ENCODE data around the gene KCTD17.

The KCTD17 gene

DNA sequence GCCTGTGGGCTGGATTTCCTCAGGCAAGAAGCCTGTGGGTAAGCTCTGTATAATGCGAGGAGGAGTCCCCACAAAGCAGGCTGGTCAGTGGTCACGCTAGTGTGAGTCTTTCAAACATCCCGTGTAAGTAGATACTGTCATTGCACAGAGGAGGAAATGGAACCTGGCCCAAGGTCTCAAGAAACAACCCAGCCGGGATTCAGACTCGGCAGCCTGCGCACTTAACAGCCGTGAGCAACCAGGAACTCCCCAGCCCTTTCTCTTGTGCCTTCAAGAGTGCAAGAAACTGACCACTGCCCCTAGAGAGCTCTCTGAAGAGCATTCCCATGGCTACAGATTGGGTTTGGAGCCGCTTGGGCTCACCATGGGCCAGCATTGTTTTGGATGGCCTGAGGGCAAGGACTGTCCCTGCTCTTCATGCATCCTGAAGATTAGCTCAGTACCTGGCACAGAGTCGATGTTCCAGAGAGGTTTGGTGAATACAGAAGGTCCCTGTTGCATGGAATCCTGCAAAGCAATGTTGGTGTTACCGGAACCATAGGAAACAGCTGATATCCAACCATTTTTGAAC is 26.0 kb upstream of the KCTD17 start:
- H3K36me3 Mint-ChIP-seq (ENCODE audit: low read depth), result peaks cover 64% of the 10 kb centered on the region
- H3K27me3 Mint-ChIP-seq, result no peaks in the 10 kb centered on the region
- no peaks in the 10 kb centered on the region for H3K9me3 Mint-ChIP-seq
- intact Hi-C loops (cut with micrococcal nuclease), result no loop called here
- H3K27ac Mint-ChIP-seq, result no peak overlapping the region
- H3K4me3 Mint-ChIP-seq, result no peak overlapping the region
- H3K4me1 Mint-ChIP-seq (ENCODE audit: low read depth), result peaks cover 26% of the 10 kb centered on the region

GRCh38 chr22:37026325-37026724 is 25.2 kb upstream of the KCTD17 start:
- Mint-ChIP-seq H3K27ac (no peak overlapping the region), H3K9me3 (no peaks in the 10 kb centered on the region), H3K4me1 (ENCODE audit: low read depth) (peaks cover 22% of the 10 kb centered on the region), H3K4me3 (no peak overlapping the region), H3K36me3 (ENCODE audit: low read depth) (peaks cover 67% of the 10 kb centered on the region), H3K27me3 (no peaks in the 10 kb centered on the region)
- intact Hi-C loops (cut with micrococcal nuclease), result no loop called here

- no peak overlapping the region for H3K27ac Mint-ChIP-seq
- no peaks in the 10 kb centered on the region for H3K9me3 Mint-ChIP-seq
- intact Hi-C loops (cut with micrococcal nuclease), result no loop called here
- no peaks in the 10 kb centered on the region for H3K27me3 Mint-ChIP-seq
- H3K36me3 Mint-ChIP-seq (ENCODE audit: low read depth), result peaks cover 67% of the 10 kb centered on the region
- H3K4me3 Mint-ChIP-seq, result no peak overlapping the region
- peaks cover 22% of the 10 kb centered on the region for H3K4me1 Mint-ChIP-seq (ENCODE audit: low read depth)
Measured at GRCh38 chr22:37027556-37027955, 24.0 kb upstream of the KCTD17 start.

- Mint-ChIP-seq H3K27me3 (no peaks in the 10 kb centered on the region), H3K9me3 (no peaks in the 10 kb centered on the region), H3K36me3 (ENCODE audit: low read depth) (peaks cover 62% of the 10 kb centered on the region), H3K4me1 (ENCODE audit: low read depth) (peaks cover 36% of the 10 kb centered on the region), H3K4me3 (no peak overlapping the region), H3K27ac (no peak overlapping the region)
- intact Hi-C loops (cut with micrococcal nuclease), result no loop called here
Measured at GRCh38 chr22:37028692-37029674, 22.6 kb upstream of the KCTD17 start.

DNA sequence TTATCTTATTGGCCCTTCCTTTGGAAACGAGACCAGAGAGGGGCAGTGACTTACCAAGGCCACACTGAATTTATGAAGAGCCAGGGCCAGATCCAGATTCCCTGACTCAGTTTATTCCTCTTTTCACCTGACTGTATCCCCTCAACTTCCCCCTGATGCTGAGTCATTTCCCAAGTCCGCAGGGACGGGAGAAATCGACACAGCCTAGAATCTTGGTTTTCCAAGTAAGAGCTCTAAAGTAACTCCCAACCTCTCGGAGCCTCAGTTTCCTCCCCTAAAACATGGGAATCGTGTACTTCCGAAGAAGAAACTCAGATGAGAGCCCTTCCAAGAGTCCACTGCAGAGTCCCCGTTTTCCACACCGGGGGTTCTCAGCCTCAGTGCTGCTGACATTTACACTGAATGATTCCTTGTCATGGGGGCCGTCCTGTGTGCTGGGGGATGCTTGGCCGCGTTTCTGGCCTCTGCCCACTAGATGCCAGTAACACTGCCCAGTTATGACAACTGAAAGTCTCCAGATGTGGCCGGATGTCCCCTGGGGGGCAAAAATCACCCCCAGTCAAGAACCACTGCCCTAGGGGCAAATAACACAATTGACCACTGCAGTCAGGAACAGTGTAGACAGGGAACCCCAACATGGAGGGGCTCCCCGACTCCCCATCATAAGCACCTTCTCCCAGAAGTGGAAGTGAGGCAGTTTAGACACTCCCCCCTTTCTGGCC is 20.8 kb upstream of the KCTD17 start:
- Mint-ChIP-seq H3K9me3 (no peaks in the 10 kb centered on the region), H3K4me3 (no peak overlapping the region), H3K27me3 (peaks cover 4% of the 10 kb centered on the region), H3K36me3 (ENCODE audit: low read depth) (peaks cover 44% of the 10 kb centered on the region), H3K27ac (no peak overlapping the region), H3K4me1 (ENCODE audit: low read depth) (peaks cover 30% of the 10 kb centered on the region)
- intact Hi-C loops (cut with micrococcal nuclease), result no loop called here

GRCh38 chr22:37032134-37032534 is 19.4 kb upstream of the KCTD17 start:
- intact Hi-C loops (cut with micrococcal nuclease), result no loop called here
- Mint-ChIP-seq H3K4me3 (no peak overlapping the region), H3K27ac (no peak overlapping the region), H3K36me3 (ENCODE audit: low read depth) (peaks cover 30% of the 10 kb centered on the region), H3K9me3 (no peaks in the 10 kb centered on the region), H3K4me1 (ENCODE audit: low read depth) (peaks cover 30% of the 10 kb centered on the region), H3K27me3 (peaks cover 6% of the 10 kb centered on the region)

- Mint-ChIP-seq H3K27me3 (peaks cover 11% of the 10 kb centered on the region), H3K4me1 (ENCODE audit: low read depth) (peaks cover 30% of the 10 kb centered on the region), H3K4me3 (no peak overlapping the region), H3K9me3 (no peaks in the 10 kb centered on the region), H3K27ac (no peak overlapping the region), H3K36me3 (ENCODE audit: low read depth) (peaks cover 23% of the 10 kb centered on the region)
- intact Hi-C loops (cut with micrococcal nuclease), result no loop called here
Measured at GRCh38 chr22:37032535-37033460, 18.7 kb upstream of the KCTD17 start.

- intact Hi-C loops (cut with micrococcal nuclease), result no loop called here
- Mint-ChIP-seq H3K4me1 (ENCODE audit: low read depth) (peaks cover 30% of the 10 kb centered on the region), H3K27me3 (peaks cover 11% of the 10 kb centered on the region), H3K36me3 (ENCODE audit: low read depth) (peaks cover 21% of the 10 kb centered on the region), H3K9me3 (no peaks in the 10 kb centered on the region), H3K4me3 (no peak overlapping the region), H3K27ac (no peak overlapping the region)
Measured at GRCh38 chr22:37033605-37034430, 17.7 kb upstream of the KCTD17 start.

GRCh38 chr22:37036655-37037377 is 14.7 kb upstream of the KCTD17 start:
- H3K27ac Mint-ChIP-seq, result no peak overlapping the region
- no peaks in the 10 kb centered on the region for H3K9me3 Mint-ChIP-seq
- H3K4me3 Mint-ChIP-seq, result no peak overlapping the region
- intact Hi-C loops (cut with micrococcal nuclease), result no loop called here
- H3K36me3 Mint-ChIP-seq (ENCODE audit: low read depth), result no peaks in the 10 kb centered on the region
- H3K4me1 Mint-ChIP-seq (ENCODE audit: low read depth), result peaks cover 27% of the 10 kb centered on the region
- H3K27me3 Mint-ChIP-seq, result peaks cover 13% of the 10 kb centered on the region

DNA sequence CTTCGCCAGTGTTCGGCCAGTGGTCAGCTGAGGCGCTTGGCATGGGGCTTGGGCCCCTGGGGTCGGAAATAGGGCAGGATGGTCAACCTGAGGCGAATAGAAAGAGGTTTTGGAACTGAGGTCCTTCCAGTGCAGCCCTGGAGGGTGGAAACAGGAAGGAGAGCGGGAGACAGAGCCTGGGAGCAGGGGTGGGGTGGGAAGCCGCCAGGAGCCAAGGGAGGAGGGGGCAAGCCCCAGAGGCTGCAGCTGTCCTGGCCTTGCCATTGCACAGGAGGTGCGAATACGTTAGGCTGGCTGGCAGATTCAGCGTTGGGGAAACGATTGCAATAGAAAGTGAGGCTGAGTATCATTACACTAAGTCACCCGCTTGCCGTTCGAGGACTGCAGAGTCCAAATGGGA is 13.9 kb upstream of the KCTD17 start:
- intact Hi-C loops (cut with micrococcal nuclease), result no loop called here
- no peaks in the 10 kb centered on the region for H3K36me3 Mint-ChIP-seq (ENCODE audit: low read depth)
- no peak overlapping the region for H3K27ac Mint-ChIP-seq
- no peak overlapping the region for H3K4me3 Mint-ChIP-seq
- H3K4me1 Mint-ChIP-seq (ENCODE audit: low read depth), result peaks cover 19% of the 10 kb centered on the region
- peaks cover 13% of the 10 kb centered on the region for H3K27me3 Mint-ChIP-seq
- H3K9me3 Mint-ChIP-seq, result no peaks in the 10 kb centered on the region

DNA sequence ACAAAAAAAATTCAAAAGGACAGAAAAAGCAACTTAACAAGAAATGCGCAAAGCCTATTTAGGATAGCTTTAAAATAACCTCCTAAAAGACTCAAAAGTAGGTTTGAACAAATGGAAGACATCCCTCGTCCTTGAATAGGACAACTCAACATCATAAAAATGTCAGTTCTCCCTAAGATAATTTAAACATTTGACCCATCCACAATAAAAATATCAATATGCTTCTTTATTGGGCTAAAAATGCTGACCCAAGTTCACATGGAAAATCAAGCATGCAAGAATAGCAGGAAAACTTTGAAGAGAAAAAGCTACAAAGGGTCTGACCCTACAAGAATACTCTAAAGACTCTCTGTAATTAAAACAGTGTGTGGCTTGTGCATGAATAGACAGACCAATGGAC is 12.1 kb upstream of the KCTD17 start:
- Mint-ChIP-seq H3K4me3 (no peak overlapping the region), H3K27ac (no peak overlapping the region), H3K27me3 (peaks cover 16% of the 10 kb centered on the region), H3K36me3 (ENCODE audit: low read depth) (no peaks in the 10 kb centered on the region), H3K9me3 (no peaks in the 10 kb centered on the region), H3K4me1 (ENCODE audit: low read depth) (peaks cover 20% of the 10 kb centered on the region)
- intact Hi-C loops (cut with micrococcal nuclease), result no loop called here

GRCh38 chr22:37043209-37043827 is 8.2 kb upstream of the KCTD17 start:
- Mint-ChIP-seq H3K9me3 (no peaks in the 10 kb centered on the region), H3K27me3 (peaks cover 5% of the 10 kb centered on the region), H3K4me1 (ENCODE audit: low read depth) (peaks cover 39% of the 10 kb centered on the region), H3K4me3 (no peak overlapping the region), H3K27ac (no peak overlapping the region), H3K36me3 (ENCODE audit: low read depth) (no peaks in the 10 kb centered on the region)
- intact Hi-C loops (cut with micrococcal nuclease), result loop anchor here (10.0 kb wide), 1 partner anchor 269 kb away; the partner anchor contains the start of gene IFT27

All from dendritic cell treated with granulocyte-macrophage colony-stimulating factor and Interleukin-4, amounts not matched to agents 40 ng/mL and 50 ng/mL, for 4 days (primary cell).